Omental fat pad (tissue), 4 donors: Measurements from ENCODE around the gene DMBX1. TPM values are rescaled to one million over a fixed set of nuclear protein-coding genes. Genes with fewer than 3 reads are reported as not detected.

Experiments used
- ATAC-seq: fragments of 150-250 bp; one replicate; pipeline ENCODE4 v1.9.1; 2016; ENCODE audit warnings: mild to moderate bottlenecking, moderate library complexity; ENCODE audit not compliant: low FRiP score
- DNase-seq: peaks from one replicate; pipeline ENCODE4 v3.0.0-alpha.2; 2019; ENCODE audit warnings: low spot score
- total RNA-seq, 4 donors: library from RNA; depleted of rRNA; stranded (reverse); fragments of >200 nt; gene quantifications; one replicate each; pipeline ENCODE4 v1.1.0, GENCODE V29; 2016
- TF ChIP-seq, protein P1 (sequence below), 3 donors: fragments of 450-650 bp; IDR thresholded peaks; one replicate each; pipeline ENCODE4 v1.5.1; 2016 to 2017; ENCODE audit warnings: antibody characterized with exemption in 3 of 3, mild to moderate bottlenecking in 3 of 3, moderate library complexity in 2 of 3

DMBX1 gene
- total RNA-seq, 4 donors from 2014 or later = not detected

DNA sequence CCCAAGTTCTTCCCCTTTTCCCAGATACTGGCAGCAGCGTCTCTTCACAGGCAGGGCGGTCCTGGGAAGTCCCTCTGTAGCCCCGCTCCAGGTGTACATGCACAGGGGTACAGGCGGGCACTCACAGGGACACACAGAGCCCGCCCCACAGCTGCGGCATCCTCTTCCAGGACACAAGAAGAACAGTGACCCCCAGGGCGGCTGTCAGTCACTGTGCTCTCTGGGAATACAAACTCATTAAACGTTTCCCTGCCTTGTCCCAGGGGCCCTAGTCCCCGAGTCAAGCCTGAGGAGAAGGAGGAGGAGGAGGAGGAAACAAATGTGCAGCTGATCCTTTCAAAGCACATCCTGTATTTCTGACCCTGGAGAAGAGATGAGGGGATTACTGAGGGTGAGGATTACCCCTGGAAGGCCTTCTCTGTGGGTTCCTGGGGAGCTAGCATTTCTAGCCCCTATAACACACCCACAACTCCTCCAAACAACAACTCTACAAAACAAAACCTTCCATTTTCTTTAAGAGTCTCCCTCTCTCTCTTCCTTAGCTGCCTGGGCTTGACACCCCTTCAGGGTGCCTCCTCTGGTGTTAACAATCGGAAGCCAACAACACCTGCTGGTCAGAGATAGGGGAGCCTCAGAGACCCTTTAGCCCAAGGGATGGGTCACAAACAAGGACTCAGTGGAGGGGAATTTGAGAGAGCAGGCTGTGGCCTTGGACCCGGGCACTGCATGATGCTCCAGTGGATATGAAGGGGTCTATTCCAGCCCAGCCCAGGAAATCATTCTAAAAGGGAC is 28.4 kb upstream of the DMBX1 start:
- TF ChIP-seq, protein P1, sequence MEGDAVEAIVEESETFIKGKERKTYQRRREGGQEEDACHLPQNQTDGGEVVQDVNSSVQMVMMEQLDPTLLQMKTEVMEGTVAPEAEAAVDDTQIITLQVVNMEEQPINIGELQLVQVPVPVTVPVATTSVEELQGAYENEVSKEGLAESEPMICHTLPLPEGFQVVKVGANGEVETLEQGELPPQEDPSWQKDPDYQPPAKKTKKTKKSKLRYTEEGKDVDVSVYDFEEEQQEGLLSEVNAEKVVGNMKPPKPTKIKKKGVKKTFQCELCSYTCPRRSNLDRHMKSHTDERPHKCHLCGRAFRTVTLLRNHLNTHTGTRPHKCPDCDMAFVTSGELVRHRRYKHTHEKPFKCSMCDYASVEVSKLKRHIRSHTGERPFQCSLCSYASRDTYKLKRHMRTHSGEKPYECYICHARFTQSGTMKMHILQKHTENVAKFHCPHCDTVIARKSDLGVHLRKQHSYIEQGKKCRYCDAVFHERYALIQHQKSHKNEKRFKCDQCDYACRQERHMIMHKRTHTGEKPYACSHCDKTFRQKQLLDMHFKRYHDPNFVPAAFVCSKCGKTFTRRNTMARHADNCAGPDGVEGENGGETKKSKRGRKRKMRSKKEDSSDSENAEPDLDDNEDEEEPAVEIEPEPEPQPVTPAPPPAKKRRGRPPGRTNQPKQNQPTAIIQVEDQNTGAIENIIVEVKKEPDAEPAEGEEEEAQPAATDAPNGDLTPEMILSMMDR (IDR thresholded peaks at IDR 0.05) = no peak
- ATAC-seq (no peak), DNase-seq (no peak)

DNA sequence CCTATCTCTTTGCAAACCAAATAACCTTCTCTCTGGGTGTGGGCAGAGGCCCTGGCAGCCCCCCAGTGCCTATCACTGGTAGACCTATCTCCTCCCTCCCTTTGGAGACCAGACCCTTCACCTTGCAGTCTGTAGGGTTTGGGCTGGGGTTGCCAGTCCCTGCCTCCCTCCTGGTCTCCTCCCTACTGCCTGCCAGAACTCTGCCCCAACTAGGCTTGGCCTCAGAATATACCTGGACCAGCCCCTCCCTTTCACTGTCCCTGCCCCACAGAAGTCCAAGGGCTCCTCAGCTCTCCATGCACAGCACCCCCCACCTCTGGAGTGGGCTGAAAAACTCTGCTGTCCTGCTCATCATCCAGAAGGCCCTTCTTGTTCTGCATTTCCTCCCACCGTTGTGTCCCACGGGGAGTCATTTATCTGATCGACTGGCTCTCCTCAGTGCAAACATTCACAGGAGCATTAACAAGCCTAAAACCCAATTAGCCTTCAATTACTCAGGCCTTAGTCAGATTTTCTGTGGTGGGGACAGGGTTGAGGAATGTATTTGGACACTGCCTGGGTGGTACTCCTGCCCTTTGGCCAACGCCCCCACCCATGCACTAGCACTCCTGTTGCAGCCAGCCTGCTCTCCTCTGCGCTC is 27.7 kb upstream of the DMBX1 start:
- TF ChIP-seq, protein P1 (IDR thresholded peaks at IDR 0.05) = no peak
- DNase-seq (no peak), ATAC-seq (no peak)

DNA sequence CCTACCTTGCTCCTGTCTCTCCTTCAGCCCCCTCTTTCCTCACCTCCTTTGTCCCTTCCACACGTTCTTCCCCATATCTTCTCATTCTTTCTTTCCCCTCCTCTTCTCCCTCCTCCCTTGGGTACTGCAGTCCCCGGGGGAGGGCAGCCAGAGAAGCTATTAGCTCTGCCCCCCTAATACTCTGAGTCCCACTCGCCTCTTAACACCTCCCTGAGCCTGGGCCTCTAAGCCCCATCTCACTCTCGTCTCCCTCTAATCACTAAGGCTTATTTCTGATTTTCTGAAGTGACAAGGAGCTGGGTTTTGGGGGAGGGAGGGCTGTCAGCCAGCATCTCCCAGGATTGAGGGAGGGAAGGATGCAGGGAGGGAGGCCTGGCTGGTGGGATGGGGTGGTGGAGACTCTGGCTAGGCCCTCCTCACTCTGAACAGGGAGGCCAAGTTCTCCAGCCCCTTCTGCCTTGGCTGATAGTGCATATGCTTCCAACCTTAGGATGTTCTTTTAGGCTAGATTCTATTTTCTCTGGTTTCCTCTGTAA is 25.6 kb upstream of the DMBX1 start:
- ATAC-seq = no peak
- TF ChIP-seq, protein P1 (IDR thresholded peaks at IDR 0.05) = no peak
- no peak for DNase-seq

DNA sequence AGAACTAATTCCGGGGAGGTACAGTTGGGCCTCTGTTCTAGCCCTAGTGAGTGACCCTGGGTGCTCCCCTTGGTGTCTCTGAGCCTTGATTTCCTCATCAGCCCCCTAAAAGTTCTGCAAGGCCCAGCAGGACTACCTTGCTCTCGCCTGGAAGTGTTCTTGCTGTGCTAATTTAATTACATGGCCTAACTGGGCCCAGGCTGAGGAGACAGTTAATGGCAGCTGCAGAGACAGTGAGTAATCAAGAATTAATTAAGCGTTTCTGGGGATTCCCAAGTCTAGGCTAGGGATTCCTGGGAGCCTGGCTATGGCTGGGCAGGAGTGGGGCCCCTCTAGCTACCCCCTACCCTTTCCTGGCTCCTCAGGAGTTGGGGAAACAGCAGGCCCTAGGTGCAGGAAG is 24.7 kb upstream of the DMBX1 start:
- no peak for ATAC-seq
- TF ChIP-seq, protein P1 (IDR thresholded peaks at IDR 0.05) = no peak
- no peak for DNase-seq

DNA sequence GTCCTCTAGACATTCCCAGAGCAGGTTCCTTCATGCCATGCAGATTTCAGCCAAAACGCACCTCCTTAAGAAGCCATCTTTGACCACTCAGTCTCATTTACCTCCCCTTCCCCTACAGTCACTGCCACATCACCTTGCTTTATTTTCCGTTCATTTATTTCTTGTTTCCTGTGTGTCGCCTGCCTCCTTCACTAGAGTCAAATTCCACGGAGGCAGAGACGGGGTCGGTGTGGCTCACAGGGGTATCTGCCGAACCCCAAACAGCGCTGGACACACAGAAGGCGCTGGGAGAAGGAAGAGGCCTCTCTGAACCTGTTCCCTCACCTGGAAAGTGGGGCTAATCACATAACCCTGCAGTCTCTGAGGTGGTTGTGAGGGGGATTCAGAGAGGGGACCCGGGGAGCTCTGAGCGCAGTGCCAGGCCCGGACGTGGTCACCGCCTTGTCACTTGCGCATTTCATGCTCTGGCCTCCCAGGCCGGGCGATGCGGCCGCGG is 23.6 kb upstream of the DMBX1 start:
- no peak for DNase-seq
- TF ChIP-seq, protein P1 (IDR thresholded peaks at IDR 0.05) = no peak
- no peak for ATAC-seq

DNA sequence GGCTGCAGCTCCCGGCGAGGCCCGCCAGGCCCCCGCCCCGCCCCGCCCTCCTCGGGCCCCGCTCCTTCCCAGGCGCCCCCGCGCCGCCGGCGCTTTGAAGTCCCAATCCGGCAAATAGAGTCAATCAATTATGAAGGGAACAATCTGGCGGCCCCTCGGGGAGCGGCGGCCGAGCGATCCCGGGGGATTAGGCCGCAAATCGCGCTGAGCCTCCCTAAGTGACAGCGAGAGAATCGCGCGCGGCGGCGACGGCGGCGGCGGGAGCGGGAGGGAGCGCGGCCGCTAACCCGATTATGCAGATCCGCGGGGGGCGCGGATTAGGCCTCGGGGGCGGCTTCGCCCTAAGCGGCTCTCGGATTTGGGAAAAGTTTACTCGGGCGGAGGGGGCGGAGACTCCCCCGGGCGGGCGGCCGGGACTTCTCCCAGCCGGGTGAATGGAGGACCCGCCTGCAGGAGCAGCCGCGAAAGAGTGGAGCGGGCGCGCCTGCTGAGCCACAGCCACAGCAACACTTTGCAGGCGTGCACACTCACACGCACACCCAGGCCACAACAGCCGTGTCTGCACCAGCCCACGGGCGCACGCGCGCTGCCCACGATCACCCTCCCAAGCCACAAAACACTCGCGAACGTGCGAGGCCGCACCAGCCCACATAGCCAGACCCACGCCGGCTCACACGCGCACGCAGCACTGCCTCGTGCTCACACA is 23.0 kb upstream of the DMBX1 start:
- no peak for DNase-seq
- peak; percentile 22 for ATAC-seq
- TF ChIP-seq, protein P1 (IDR thresholded peaks at IDR 0.05) = no peak
